ENCODE data around the gene ZKSCAN3. TPM values are rescaled to one million over a fixed set of nuclear protein-coding genes. Genes with fewer than 3 reads are reported as not detected.
"Not testable (repeated sequence)": the region's sequence is repeated elsewhere in the genome, so short reads cannot be mapped to it uniquely, and the experiment has no call there.

The ZKSCAN3 gene
- polyA plus RNA-seq, 2 of the 4 experiments (the other 2 are of a cell fraction), result 1.6 to 2.7 TPM

DNA sequence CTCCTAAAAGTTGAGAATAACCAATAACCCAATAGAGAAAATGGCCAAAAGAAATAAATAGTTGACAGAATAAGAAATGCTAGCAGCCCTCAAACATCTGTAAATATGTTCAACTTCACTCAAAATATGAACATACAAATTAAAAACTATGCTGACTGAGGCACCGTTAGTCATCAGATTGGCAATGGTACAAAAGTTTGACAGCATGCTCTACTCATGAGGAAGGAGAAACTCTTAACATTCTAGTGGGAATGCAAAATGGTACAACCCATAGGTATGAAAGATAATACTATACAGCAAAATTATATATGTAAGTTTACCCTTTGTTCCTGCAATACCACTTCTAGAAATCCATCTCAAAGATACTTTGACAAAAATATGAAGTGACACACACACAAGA, 51.4 kb downstream of the ZKSCAN3 start:
- no peak for TF ChIP-seq REST (IDR thresholded peaks at IDR 0.05)
- no peak for TF ChIP-seq PHF8 (IDR thresholded peaks at IDR 0.05; ENCODE audit: borderline replicate concordance, low read depth)
- TF ChIP-seq NR3C1 (IDR thresholded peaks at IDR 0.05), result no peak
- no peak for TF ChIP-seq EHMT2 (IDR thresholded peaks at IDR 0.05; ENCODE audit: low read depth)
- TF ChIP-seq RARB (CRISPR knock-in tag; IDR thresholded peaks at IDR 0.05), result no peak
- TF ChIP-seq POLR2AphosphoS2 (conservative IDR thresholded peaks at IDR 0.05; ENCODE audit: low read length), result no peak
- TF ChIP-seq MYC (IDR thresholded peaks at IDR 0.05; ENCODE audit: borderline replicate concordance, low read length), result no peak
- TF ChIP-seq FOSB (CRISPR knock-in tag; IDR thresholded peaks at IDR 0.05), result no peak
- no peak for TF ChIP-seq NFE2L2 (conservative IDR thresholded peaks at IDR 0.05; ENCODE audit: low read length)
- TF ChIP-seq HMGXB4 (CRISPR knock-in tag; IDR thresholded peaks at IDR 0.05; ENCODE audit: borderline replicate concordance), result no peak
- TF ChIP-seq E2F6 (IDR thresholded peaks at IDR 0.05; ENCODE audit: borderline replicate concordance, low read depth), result no peak
- TF ChIP-seq TFCP2L1 (CRISPR knock-in tag; IDR thresholded peaks at IDR 0.05), result no peak
- no peak for TF ChIP-seq RCOR1 (IDR thresholded peaks at IDR 0.05; ENCODE audit: low read depth, low read length)
- TF ChIP-seq ZC3H11A (IDR thresholded peaks at IDR 0.05), result no peak
- TF ChIP-seq HOXB5 (CRISPR knock-in tag; IDR thresholded peaks at IDR 0.05), result no peak
- no peak for TF ChIP-seq ZNF302 (CRISPR knock-in tag; IDR thresholded peaks at IDR 0.05)
- no peak for TF ChIP-seq HDAC2 (IDR thresholded peaks at IDR 0.05)
- TF ChIP-seq KDM5A (IDR thresholded peaks at IDR 0.05), result no peak
- no peak for TF ChIP-seq BCL3 (IDR thresholded peaks at IDR 0.05)
- TF ChIP-seq FOSL2 (IDR thresholded peaks at IDR 0.05), result no peak
- TF ChIP-seq FOSL2 (CRISPR knock-in tag; IDR thresholded peaks at IDR 0.05), result no peak
- H3K4me1 ChIP-seq, result no peaks in the 10 kb centered on the region
- no peak for DNase-seq (ENCODE audit: low read depth in 1 of 2, low spot score in 1 of 2)
- FAIRE-seq, result no peak
- no peak for ATAC-seq
- no peak overlapping the region for H3K4me2 ChIP-seq
- 78% methylated on average over 1 of the region's 1 CpG for WGBS (ENCODE audit: missing lambda C conversion rate)
- ChIA-PET POLR2A (no interaction called here), CTCF (no interaction called here)
- H3K9me3 ChIP-seq, result no peaks in the 10 kb centered on the region
- H3K27ac ChIP-seq, result no peak overlapping the region
- no peak overlapping the region for H3K4me3 ChIP-seq

DNA sequence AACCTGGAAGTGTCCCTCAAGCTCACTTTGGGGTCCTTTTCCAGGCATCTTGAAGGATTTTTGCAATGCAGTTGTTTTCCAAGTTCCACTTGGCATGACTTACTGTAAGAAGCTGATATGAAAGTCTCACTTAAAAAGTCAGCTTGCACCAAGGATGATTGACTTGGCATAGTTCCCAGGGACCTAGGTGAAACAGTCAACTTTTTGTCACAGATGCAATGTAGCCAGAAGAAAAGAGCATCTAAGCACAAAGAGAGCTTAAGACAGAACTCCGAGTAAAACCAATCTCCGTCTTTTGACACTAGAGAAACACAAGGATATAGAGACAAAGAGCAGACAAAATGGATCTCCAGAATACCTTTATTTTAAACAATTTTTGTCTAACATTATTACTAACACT, 52.5 kb downstream of the ZKSCAN3 start:
- CTCF ChIA-PET, result interaction anchor here (1.6 kb wide), 1 partner anchor 140 kb away, joined by 6 read pairs; no protein-coding TSS in a partner anchor
- no peak for TF ChIP-seq ELK1 (IDR thresholded peaks at IDR 0.05; ENCODE audit: low read depth, low read length)
- no peak for TF ChIP-seq E2F6 (IDR thresholded peaks at IDR 0.05; ENCODE audit: borderline replicate concordance, low read depth)
- no peak for TF ChIP-seq NR3C1 (IDR thresholded peaks at IDR 0.05)
- no peak for TF ChIP-seq KDM1A (IDR thresholded peaks at IDR 0.05; ENCODE audit: low read depth)
- no peak for TF ChIP-seq EHF (CRISPR knock-in tag; IDR thresholded peaks at IDR 0.05)
- TF ChIP-seq RFX5 (IDR thresholded peaks at IDR 0.05), result no peak
- TF ChIP-seq CEBPB (IDR thresholded peaks at IDR 0.05), result no peak
- no peak for TF ChIP-seq KDM5A (IDR thresholded peaks at IDR 0.05)
- TF ChIP-seq, protein P1, sequence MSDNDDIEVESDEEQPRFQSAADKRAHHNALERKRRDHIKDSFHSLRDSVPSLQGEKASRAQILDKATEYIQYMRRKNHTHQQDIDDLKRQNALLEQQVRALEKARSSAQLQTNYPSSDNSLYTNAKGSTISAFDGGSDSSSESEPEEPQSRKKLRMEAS (IDR thresholded peaks at IDR 0.05), result no peak
- no peak for TF ChIP-seq POLR2AphosphoS2 (conservative IDR thresholded peaks at IDR 0.05; ENCODE audit: low read length)
- no peak for ATAC-seq

DNA sequence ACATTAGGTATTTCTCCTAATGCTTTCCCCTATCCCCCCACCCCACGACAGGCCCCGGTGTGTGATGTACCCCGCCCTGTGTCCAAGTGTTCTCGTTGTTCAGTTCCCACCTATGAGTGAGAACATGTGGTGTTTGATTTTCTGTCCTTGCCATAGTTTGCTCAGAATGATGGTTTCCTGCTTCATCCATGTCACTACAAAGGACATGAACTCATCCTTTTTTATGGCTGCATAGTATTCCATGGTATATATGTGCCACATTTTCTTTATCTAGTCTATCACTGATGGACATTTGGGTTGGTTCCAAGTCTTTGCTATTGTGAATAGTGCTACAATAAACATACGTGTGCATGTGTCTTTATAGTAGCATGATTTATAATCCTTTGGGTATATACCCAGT, 54.2 kb downstream of the ZKSCAN3 start:
- DNase-seq (ENCODE audit: low read depth in 1 of 2, low spot score in 1 of 2); CTCF ChIA-PET; H3K4me2 ChIP-seq; H3K27ac ChIP-seq; POLR2A ChIA-PET; H3K4me3 ChIP-seq; H3K4me1 ChIP-seq; FAIRE-seq; H3K9me3 ChIP-seq; ATAC-seq: not testable (repeated sequence)
- 41% methylated on average over 5 of the region's 5 CpGs for WGBS (ENCODE audit: missing lambda C conversion rate)

More for the DNA sequence above, 52.5 kb downstream of the ZKSCAN3 start:
- H3K9me3 ChIP-seq, result no peaks in the 10 kb centered on the region
- H3K27ac ChIP-seq, result no peak overlapping the region
- no peak overlapping the region for H3K4me3 ChIP-seq
- 54% methylated on average over 2 of the region's 2 CpGs for WGBS (ENCODE audit: missing lambda C conversion rate)
- no peaks in the 10 kb centered on the region for H3K4me1 ChIP-seq
- POLR2A ChIA-PET, result no interaction called here
- no peak overlapping the region for H3K4me2 ChIP-seq
- FAIRE-seq (no peak), DNase-seq (ENCODE audit: low read depth in 1 of 2, low spot score in 1 of 2) (no peak)

All from A549 (cell line).